GM19467 (cell line): ENCODE data around the gene TEX11.
"Not testable (repeated sequence)": the region's sequence is repeated elsewhere in the genome, so short reads cannot be mapped to it uniquely, and the experiment has no call there.

Source experiments
- ATAC-seq: cut with Tn5 transposase; IDR thresholded peaks from one replicate; pipeline ENCODE4 v1.9.1; 2021; ENCODE audit warnings: mild to moderate bottlenecking, moderate library complexity; ENCODE audit not compliant: unreplicated experiment

Gene TEX11

GRCh38 chrX:70762285-70762684 lies 146.2 kb downstream of the TEX11 start:
- ATAC-seq = no peak

- no peak for ATAC-seq
Observed at GRCh38 chrX:70755850-70756249, 152.7 kb downstream of the TEX11 start.

- ATAC-seq = no peak
Observed at GRCh38 chrX:70754169-70754848, 154.2 kb downstream of the TEX11 start.

- ATAC-seq = not testable (repeated sequence)
Observed at GRCh38 chrX:70733774-70734173, 174.7 kb downstream of the TEX11 start.

- not testable (repeated sequence) for ATAC-seq
Observed at GRCh38 chrX:70727961-70728360, 180.6 kb downstream of the TEX11 start.

- no peak for ATAC-seq
Observed at GRCh38 chrX:70720721-70721120, 187.8 kb downstream of the TEX11 start.

GRCh38 chrX:70711336-70711735 lies 197.2 kb downstream of the TEX11 start:
- not testable (repeated sequence) for ATAC-seq

- ATAC-seq = no peak
Observed at GRCh38 chrX:70694339-70695122, 214.0 kb downstream of the TEX11 start.

- not testable (repeated sequence) for ATAC-seq
Observed at GRCh38 chrX:70679455-70679854, 229.1 kb downstream of the TEX11 start.

GRCh38 chrX:70675284-70675683 lies 233.2 kb downstream of the TEX11 start:
- ATAC-seq = no peak

GRCh38 chrX:70672326-70672725 lies 236.2 kb downstream of the TEX11 start:
- ATAC-seq = no peak

- ATAC-seq = no peak
Observed at GRCh38 chrX:70669120-70669519, 239.4 kb downstream of the TEX11 start.

- no peak for ATAC-seq
Observed at GRCh38 chrX:70664726-70665125, 243.8 kb downstream of the TEX11 start.

- ATAC-seq = not testable (repeated sequence)
Observed at GRCh38 chrX:70661124-70661523, 247.4 kb downstream of the TEX11 start.

GRCh38 chrX:70657546-70657945 lies 251.0 kb downstream of the TEX11 start:
- ATAC-seq = not testable (repeated sequence)

- ATAC-seq = no peak
Observed at GRCh38 chrX:70656304-70656703, 252.2 kb downstream of the TEX11 start.

- not testable (repeated sequence) for ATAC-seq
Observed at GRCh38 chrX:70647910-70648309, 260.6 kb downstream of the TEX11 start.

GRCh38 chrX:70636218-70636617 lies 272.3 kb downstream of the TEX11 start:
- no peak for ATAC-seq

GRCh38 chrX:70635669-70636068 lies 272.8 kb downstream of the TEX11 start:
- ATAC-seq = no peak

- no peak for ATAC-seq
Observed at GRCh38 chrX:70635227-70635626, 273.3 kb downstream of the TEX11 start.

GRCh38 chrX:70621743-70622142 lies 286.8 kb downstream of the TEX11 start:
- ATAC-seq = no peak

- no peak for ATAC-seq
Observed at GRCh38 chrX:70618467-70618866, 290.0 kb downstream of the TEX11 start.
